IPS-18c (cell line): Measurements from ENCODE around the gene CRISPLD2.
"Not testable (repeated sequence)": the region's sequence is repeated elsewhere in the genome, so short reads cannot be mapped to it uniquely, and the experiment has no call there.

Experiments
- H3K4me3 ChIP-seq: 2 replicates; pipeline ENCODE4 v1.7.0; 2013; ENCODE audit warnings: low read depth, mild to moderate bottlenecking, low read length, moderate library complexity; ENCODE audit not compliant: insufficient read depth
- H3K9me3 ChIP-seq: one replicate; pipeline ENCODE4 v1.6.1; 2013; ENCODE audit warnings: mild to moderate bottlenecking, low read length, moderate library complexity; ENCODE audit not compliant: control insufficient read depth, insufficient read depth

The CRISPLD2 gene

GRCh38 chr16:84844049-84844350 lies 24.2 kb downstream of the CRISPLD2 start:
- Histone ChIP-seq H3K9me3 (peaks cover 2% of the 10 kb centered on the region), H3K4me3 (no peak overlapping the region)

- Histone ChIP-seq H3K4me3 (no peak overlapping the region), H3K9me3 (peaks cover 2% of the 10 kb centered on the region)
Measured at GRCh38 chr16:84844559-84845495, 25.0 kb downstream of the CRISPLD2 start.

- H3K4me3 ChIP-seq, result no peak overlapping the region
- peaks cover 2% of the 10 kb centered on the region for H3K9me3 ChIP-seq
Measured at GRCh38 chr16:84845496-84846002, 25.8 kb downstream of the CRISPLD2 start.

- no peak overlapping the region for H3K4me3 ChIP-seq
- peaks cover 2% of the 10 kb centered on the region for H3K9me3 ChIP-seq
Measured at GRCh38 chr16:84847564-84848355, 28.0 kb downstream of the CRISPLD2 start.

GRCh38 chr16:84848986-84849634 lies 29.3 kb downstream of the CRISPLD2 start:
- no peak overlapping the region for H3K4me3 ChIP-seq
- H3K9me3 ChIP-seq, result peaks cover 2% of the 10 kb centered on the region

GRCh38 chr16:84849751-84850150 lies 30.0 kb downstream of the CRISPLD2 start:
- H3K9me3 ChIP-seq, result peaks cover 2% of the 10 kb centered on the region
- no peak overlapping the region for H3K4me3 ChIP-seq

GRCh38 chr16:84850714-84851113 lies 30.9 kb downstream of the CRISPLD2 start:
- H3K9me3 ChIP-seq, result peaks cover 2% of the 10 kb centered on the region
- no peak overlapping the region for H3K4me3 ChIP-seq

- Histone ChIP-seq H3K4me3 (no peak overlapping the region), H3K9me3 (peaks cover 2% of the 10 kb centered on the region)
Measured at GRCh38 chr16:84851192-84852127, 31.7 kb downstream of the CRISPLD2 start.

GRCh38 chr16:84853534-84853933 lies 33.7 kb downstream of the CRISPLD2 start:
- no peak overlapping the region for H3K4me3 ChIP-seq
- peaks cover 2% of the 10 kb centered on the region for H3K9me3 ChIP-seq

- Histone ChIP-seq H3K4me3 (no peak overlapping the region), H3K9me3 (no peaks in the 10 kb centered on the region)
Measured at GRCh38 chr16:84854759-84855158, 35.0 kb downstream of the CRISPLD2 start.

GRCh38 chr16:84855435-84856202 lies 35.8 kb downstream of the CRISPLD2 start:
- H3K9me3 ChIP-seq, H3K4me3 ChIP-seq: not testable (repeated sequence)

GRCh38 chr16:84856203-84856581 lies 36.4 kb downstream of the CRISPLD2 start:
- H3K4me3 ChIP-seq, H3K9me3 ChIP-seq: not testable (repeated sequence)

GRCh38 chr16:84856811-84857210 lies 37.0 kb downstream of the CRISPLD2 start:
- not testable (repeated sequence) for H3K4me3 ChIP-seq, H3K9me3 ChIP-seq

GRCh38 chr16:84859681-84860080 lies 39.9 kb downstream of the CRISPLD2 start:
- Histone ChIP-seq H3K4me3 (no peak overlapping the region), H3K9me3 (peaks cover 2% of the 10 kb centered on the region)

GRCh38 chr16:84860383-84860782 lies 40.6 kb downstream of the CRISPLD2 start:
- Histone ChIP-seq H3K9me3 (peaks cover 2% of the 10 kb centered on the region), H3K4me3 (no peak overlapping the region)

- Histone ChIP-seq H3K4me3 (no peak overlapping the region), H3K9me3 (peaks cover 2% of the 10 kb centered on the region)
Measured at GRCh38 chr16:84861671-84862070, 41.9 kb downstream of the CRISPLD2 start.
